GM18951 (cell line): Measurements from ENCODE around the gene EXD3.
"Not testable (repeated sequence)": the region's sequence is repeated elsewhere in the genome, so short reads cannot be mapped to it uniquely, and the experiment has no call there.

Experiments used
- POLR2A ChIP-seq: IDR thresholded peaks from 4 replicates; pipeline ENCODE4 v1.6.1; 2011; ENCODE audit warnings: mild to moderate bottlenecking; ENCODE audit not compliant: insufficient read length, insufficient read depth; ENCODE audit errors: extremely low read depth
- in situ Hi-C: fragments of 300-500 bp; cut with MboI; formaldehyde crosslinking; loops from one replicate; pipeline ENCODE4 v1.12.0; 2022; ENCODE audit warnings: low sequenced_read_pairs, mixed read lengths, inconsistent platforms; ENCODE audit not compliant: unreplicated experiment

Gene EXD3

GRCh38 chr9:137411645-137412380, 11.1 kb downstream of the EXD3 start:
- in situ Hi-C loops = no loop called here
- peak; percentile 18 for TF ChIP-seq POLR2A

- in situ Hi-C loops = no loop called here
- TF ChIP-seq POLR2A = no peak
Measured at GRCh38 chr9:137411260-137411644, 11.7 kb downstream of the EXD3 start.

- TF ChIP-seq POLR2A = no peak
- in situ Hi-C loops = no loop called here
Measured at GRCh38 chr9:137410891-137411249, 12.1 kb downstream of the EXD3 start.

- in situ Hi-C loops = not testable (repeated sequence)
Measured at GRCh38 chr9:137410236-137410890, 12.6 kb downstream of the EXD3 start.

GRCh38 chr9:137409515-137409914, 13.4 kb downstream of the EXD3 start:
- in situ Hi-C loops = loop anchor here (10.0 kb wide), 1 partner anchor 115 kb away; no protein-coding TSS in a partner anchor
- no peak for TF ChIP-seq POLR2A

- in situ Hi-C loops = loop anchor here (10.0 kb wide), 1 partner anchor 114 kb away; no protein-coding TSS in a partner anchor
- TF ChIP-seq POLR2A = no peak
Measured at GRCh38 chr9:137408651-137409405, 14.1 kb downstream of the EXD3 start.

- no peak for TF ChIP-seq POLR2A
- in situ Hi-C loops = loop anchor here (10.0 kb wide), 1 partner anchor 113 kb away; no protein-coding TSS in a partner anchor
Measured at GRCh38 chr9:137407590-137408300, 15.2 kb downstream of the EXD3 start.

- TF ChIP-seq POLR2A = no peak
- in situ Hi-C loops = loop anchor here (10.0 kb wide), 1 partner anchor 112 kb away; no protein-coding TSS in a partner anchor
Measured at GRCh38 chr9:137406876-137407589, 15.9 kb downstream of the EXD3 start.

- in situ Hi-C loops = loop anchor here (10.0 kb wide), 1 partner anchor 111 kb away; no protein-coding TSS in a partner anchor
- no peak for TF ChIP-seq POLR2A
Measured at GRCh38 chr9:137406085-137406760, 16.7 kb downstream of the EXD3 start.

GRCh38 chr9:137405677-137406081, 17.3 kb downstream of the EXD3 start:
- TF ChIP-seq POLR2A = no peak
- in situ Hi-C loops = loop anchor here (10.0 kb wide), 1 partner anchor 111 kb away; no protein-coding TSS in a partner anchor

GRCh38 chr9:137404961-137405567, 17.9 kb downstream of the EXD3 start:
- in situ Hi-C loops = loop anchor here (10.0 kb wide), 1 partner anchor 110 kb away; no protein-coding TSS in a partner anchor

More at GRCh38 chr9:137404961-137405567, 17.9 kb downstream of the EXD3 start:
- TF ChIP-seq POLR2A = no peak
